ENCODE measurements around the gene WIPF2. TPM values are rescaled to one million over a fixed set of nuclear protein-coding genes. Genes with fewer than 3 reads are reported as not detected.

The WIPF2 gene
- total RNA-seq, 2 donors from 2014 or later: 25.7 to 26.4 TPM

DNA sequence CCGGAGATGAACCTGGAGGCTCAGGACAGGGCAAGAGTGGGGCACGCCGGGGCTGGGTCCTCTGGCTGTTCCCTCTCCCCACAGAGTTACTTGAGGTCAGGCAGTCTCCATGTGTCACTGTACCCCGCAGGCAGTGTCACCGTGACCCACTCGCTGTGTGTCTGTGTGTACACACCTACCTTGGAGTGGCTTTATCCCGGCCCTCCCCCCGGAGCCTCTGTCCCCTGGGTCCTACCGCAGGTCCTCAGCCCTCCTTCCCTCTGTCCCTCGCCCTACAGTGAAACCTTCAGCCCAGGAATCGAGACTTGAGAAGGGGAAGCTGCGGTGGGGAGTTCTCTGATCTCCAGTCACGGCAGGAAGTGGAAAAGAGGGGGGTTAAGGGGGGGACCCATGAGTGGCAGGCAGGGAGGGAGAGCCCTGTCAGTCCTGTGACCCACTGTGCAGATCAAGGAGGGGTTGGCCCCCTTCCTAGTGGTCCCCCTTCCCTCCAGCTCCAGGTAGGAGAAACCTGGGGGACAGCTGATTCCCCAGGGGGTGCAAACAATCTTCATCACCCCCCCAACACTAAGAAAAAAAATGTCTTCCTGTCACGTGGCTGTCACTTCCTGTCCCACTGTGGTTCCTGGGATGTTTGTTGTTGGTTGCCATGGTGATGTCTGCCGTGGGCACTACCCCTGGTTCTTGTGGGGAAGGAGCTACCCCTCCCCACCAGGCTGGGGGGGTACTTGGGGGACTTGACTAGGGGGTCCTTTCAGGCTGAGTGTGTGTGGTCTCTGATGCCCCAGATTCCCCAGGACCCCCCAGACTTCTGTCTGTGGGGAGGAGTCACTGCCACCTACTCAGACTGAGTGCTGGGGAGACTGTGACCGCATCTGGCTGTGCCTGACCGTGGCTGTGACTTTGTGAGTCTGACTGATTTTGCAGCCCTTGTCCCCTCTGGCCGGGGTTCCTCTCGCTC lies 103.5 kb downstream of the WIPF2 start:
- peaks cover 0 to 9% of the 10 kb centered on the region in 2 donors for H3K36me3 Mint-ChIP-seq
- H3K9me3 Mint-ChIP-seq: no peaks in the 10 kb centered on the region
- ATAC-seq (peak; percentile 55 to 59), DNase-seq (ENCODE audit: low spot score in 2 of 2) (peak; percentile 81 to 92)
- H3K27ac Mint-ChIP-seq: peak overlapping the region; percentile 99 to 100

DNA sequence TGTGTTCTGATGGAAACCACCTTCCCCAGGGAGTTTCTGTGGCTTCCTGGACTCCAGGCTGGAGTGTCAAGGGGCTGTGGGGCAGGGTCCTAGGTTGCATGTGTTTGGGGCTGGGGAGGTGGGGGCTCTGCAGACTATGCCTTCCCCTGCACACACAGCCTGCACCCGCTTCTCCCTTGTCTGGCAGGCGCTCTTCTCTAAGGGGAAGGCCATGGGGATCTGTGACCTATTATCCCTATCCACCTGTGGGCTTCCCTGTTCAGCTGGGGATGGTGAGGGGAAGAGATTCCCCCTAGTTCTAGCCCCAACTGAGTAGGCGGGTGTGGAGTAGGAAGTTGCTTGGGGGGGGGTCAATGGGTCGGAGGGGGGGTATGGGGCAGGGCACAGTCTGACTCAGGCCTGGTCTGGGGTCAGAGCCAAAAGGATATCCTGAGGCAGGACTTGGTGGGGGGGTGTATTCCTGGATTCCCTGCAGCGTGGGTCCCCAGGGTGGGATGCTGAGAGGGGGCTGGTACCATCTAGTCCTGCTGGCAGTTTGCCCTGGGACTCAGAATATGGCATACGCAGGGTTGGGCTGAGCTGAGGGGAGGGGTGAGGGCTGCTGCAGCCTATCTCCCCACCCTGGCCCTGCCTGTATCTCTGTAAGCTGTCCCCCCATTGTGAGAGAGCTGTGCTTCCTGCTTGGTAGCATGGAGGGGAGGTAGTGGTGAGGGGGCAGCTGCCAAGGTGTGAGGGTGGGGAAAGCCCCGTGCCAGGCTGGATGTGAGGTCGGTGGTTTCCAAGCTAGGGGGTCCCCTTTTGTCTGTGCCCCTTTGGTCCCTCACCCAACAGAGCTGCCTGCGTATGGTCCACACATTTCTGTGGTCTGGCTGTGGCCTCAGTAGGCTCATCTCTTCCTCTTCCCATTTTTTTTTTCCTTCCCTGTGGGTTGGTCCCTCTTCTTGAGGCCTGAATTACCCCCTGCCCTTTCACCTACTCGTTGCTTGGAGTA lies 104.6 kb downstream of the WIPF2 start:
- DNase-seq (ENCODE audit: low spot score in 2 of 2) (peak in 1 of 2 donors; percentile 79), ATAC-seq (peak in 1 of 2 donors; percentile 2)
- Mint-ChIP-seq H3K9me3 (no peaks in the 10 kb centered on the region), H3K27ac (peak overlapping the region; percentile 99 to 100), H3K36me3 (peaks cover 0 to 5% of the 10 kb centered on the region in 2 donors)

DNA sequence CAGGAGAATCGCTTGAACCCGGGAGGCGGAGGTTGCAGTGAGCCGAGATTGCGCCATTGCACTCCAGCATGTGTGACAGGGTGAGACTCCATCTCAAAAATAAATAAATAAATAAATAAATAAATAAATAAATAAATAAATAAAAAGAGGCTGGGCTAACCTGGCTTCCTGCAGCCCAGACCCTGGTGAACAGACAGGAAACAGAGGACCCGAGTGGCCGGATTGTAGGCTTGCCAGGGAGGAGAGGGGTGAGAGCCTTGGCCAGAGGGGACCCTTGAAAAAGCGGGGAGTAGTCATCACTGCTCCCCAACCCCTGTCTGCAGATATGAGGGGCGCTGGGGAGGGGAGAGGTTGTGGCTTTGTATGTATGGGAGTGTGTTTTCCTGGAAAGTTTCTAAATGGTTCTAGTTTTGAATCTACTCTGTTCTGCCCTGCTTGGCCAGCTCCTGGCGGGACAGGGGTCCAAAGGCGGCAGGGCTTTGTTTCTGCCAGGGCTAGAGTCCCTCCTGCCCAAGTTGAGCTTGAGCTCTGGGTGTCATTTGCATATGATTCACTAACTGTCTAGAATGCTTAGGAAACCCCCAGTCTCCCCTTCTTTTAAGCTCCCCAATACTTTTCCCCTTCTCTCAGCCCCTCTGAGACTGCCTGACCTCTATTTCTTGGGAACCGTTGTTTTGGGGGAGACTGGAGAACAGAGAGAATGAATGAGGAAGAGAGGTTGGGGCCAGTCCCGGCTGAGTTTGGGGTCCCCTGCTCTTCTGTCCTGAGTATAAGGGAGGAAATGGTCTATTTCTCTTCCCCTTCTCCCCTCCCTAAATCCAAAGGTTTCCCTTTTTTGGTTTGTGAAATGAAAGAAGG lies 106.3 kb downstream of the WIPF2 start:
- ATAC-seq: peak; percentile 23 to 28
- Mint-ChIP-seq H3K9me3 (no peaks in the 10 kb centered on the region), H3K36me3 (no peaks in the 10 kb centered on the region), H3K27ac (peak overlapping the region; percentile 99 to 100)
- peak in 1 of 2 donors; percentile 63 for DNase-seq (ENCODE audit: low spot score in 2 of 2)

DNA sequence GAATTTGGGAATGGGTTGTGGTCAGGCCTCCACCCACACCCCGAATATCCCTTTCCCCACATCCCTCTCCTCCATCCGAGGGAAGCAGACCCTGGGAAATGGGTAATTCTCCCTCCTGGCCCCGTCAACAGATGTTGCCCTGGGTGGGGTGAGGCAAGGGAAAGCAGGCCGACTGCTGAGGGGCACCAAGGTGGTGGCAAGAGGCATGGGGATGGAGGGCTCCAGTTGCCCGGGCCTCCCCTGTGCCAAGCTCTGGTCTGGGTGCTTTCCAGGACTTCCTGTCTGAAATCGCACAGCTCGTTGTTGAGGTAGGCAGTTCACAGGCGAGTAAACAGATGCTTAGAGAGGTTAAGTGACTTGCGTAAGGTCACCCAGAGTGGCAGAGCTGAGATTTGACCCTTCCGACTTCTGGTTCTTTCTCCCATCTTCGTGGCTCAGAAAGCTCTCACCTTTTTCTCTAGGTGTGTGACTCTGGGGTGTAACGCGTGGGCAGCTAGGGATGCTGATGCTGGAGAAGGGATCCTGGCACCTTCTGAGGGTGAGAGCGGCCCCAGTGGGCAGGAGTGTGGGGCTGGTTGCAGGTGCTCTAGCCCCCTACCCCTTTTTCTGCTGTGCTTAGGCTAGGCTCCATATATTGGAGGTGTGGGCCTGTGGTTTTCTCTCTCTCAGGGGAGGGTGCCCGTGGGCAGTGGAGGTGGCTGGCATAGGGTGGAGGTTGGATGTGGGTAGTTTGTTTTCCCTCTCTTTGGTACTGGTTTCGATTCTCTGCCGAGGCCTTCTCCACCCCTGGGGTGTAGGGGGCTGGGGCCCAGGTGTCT lies 107.1 kb downstream of the WIPF2 start:
- ATAC-seq (peak in 1 of 2 donors; percentile 23), DNase-seq (ENCODE audit: low spot score in 2 of 2) (peak in 1 of 2 donors; percentile 72)
- Mint-ChIP-seq H3K27ac (peak overlapping the region; percentile 92 to 99), H3K9me3 (no peaks in the 10 kb centered on the region), H3K36me3 (peaks cover 0 to 3% of the 10 kb centered on the region in 2 donors)

DNA sequence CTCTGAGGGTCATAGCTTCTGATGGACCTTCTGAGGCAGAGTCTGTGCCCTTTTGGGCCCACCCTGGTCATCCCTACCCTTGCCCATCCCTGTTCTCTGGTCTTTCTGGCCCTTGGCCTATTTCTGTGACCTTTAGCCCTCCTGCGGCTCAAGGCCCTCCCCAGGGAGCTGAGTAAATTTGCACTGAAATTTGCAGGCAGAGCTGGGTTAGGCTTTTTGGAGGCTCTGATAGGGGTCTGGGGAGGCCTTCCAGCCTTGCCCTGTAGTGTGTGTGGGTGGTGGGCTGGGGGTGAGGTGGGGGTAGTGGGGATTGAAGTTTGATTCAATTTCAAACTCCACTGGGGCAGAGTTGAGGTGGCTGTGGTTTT lies 107.7 kb downstream of the WIPF2 start:
- Mint-ChIP-seq H3K27ac (peak overlapping the region; percentile 22 to 99), H3K36me3 (peaks cover 0 to 9% of the 10 kb centered on the region in 2 donors), H3K9me3 (no peaks in the 10 kb centered on the region)
- ATAC-seq (no peak), DNase-seq (ENCODE audit: low spot score in 2 of 2) (no peak)

DNA sequence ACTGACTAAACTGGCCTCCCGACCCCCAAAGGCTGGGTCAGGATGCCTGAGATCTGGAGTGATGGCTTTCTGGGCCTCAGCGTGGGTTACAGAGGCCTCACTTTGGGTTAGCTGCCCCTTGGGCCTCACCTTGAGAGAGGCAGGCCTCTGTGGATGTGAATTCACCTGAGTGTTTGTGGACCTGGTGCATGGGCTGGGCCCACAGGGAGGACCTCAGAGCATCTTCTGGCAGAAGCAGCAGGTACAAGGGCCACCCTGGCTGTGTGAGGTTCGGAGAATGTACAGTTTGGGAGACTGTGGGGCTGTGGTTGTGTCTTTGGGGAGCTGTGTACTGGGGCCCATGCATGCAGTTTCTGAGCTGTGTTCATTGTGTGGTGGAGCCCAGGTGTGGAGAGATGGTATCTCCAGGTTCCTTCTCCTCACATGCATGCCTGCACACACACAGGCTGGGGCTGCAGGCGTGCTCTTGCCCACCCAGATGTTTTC lies 108.2 kb downstream of the WIPF2 start:
- DNase-seq (ENCODE audit: low spot score in 2 of 2) (peak in 1 of 2 donors; percentile 55), ATAC-seq (no peak)
- Mint-ChIP-seq H3K9me3 (no peaks in the 10 kb centered on the region), H3K27ac (peak overlapping the region; percentile 22 to 99), H3K36me3 (peaks cover 0 to 9% of the 10 kb centered on the region in 2 donors)

DNA sequence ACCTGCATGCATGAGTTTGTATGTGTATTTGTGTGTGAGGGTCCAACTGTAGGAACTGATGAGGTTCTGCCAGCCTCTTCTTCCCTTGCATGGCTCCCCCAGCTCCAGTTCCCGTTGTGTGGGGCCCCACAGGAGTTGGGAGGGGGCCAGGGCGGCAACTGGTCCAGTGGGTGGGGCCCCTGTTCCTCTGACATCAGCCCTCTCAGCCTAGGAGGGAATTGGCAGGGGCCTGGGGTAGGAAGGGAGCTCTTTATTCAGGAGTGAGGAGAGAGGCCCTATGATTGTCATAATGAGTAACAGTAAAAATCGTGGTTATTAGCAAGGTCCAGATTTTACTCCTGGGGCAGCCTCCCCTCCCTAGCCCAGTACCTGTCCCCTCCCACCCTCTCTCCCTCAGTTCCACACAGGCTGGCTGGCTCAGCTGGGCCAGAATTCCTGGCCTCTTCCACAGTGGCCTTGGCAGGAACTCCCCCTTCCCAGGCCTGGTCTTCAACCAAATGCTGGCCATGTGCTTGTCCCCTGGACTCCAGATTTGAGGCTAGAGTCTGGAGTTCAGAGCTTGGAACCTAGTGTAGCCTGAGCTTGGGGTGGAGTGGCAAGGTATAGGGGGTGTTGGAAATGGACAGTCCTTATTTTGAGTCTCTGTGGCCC lies 108.8 kb downstream of the WIPF2 start:
- Mint-ChIP-seq H3K9me3 (no peaks in the 10 kb centered on the region), H3K36me3 (peaks cover 0 to 15% of the 10 kb centered on the region in 2 donors), H3K27ac (peak overlapping the region; percentile 22 to 99)
- DNase-seq (ENCODE audit: low spot score in 2 of 2): no peak
- no peak for ATAC-seq

DNA sequence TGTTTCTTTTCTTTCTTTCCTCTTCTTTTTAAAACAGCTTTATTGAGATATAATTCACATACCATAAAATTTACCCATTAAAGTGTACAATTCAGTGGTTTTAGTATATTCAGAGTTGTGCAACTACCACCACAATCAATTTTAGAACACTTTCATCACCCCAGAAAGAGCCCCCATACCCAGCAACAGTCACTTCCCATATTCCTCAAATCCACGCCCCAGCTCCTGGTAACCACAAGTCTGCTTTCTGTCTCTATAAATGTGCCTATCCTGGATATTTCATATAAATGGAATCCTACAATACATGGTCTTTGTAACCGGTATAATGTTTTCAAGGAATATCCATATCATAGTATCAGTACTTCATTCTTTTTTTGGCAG lies 109.3 kb downstream of the WIPF2 start:
- Mint-ChIP-seq H3K9me3 (no peaks in the 10 kb centered on the region), H3K27ac (peak overlapping the region in 1 of 2 donors; percentile 73), H3K36me3 (peaks cover 0 to 20% of the 10 kb centered on the region in 2 donors)
- DNase-seq (ENCODE audit: low spot score in 2 of 2) (no peak), ATAC-seq (no peak)

DNA sequence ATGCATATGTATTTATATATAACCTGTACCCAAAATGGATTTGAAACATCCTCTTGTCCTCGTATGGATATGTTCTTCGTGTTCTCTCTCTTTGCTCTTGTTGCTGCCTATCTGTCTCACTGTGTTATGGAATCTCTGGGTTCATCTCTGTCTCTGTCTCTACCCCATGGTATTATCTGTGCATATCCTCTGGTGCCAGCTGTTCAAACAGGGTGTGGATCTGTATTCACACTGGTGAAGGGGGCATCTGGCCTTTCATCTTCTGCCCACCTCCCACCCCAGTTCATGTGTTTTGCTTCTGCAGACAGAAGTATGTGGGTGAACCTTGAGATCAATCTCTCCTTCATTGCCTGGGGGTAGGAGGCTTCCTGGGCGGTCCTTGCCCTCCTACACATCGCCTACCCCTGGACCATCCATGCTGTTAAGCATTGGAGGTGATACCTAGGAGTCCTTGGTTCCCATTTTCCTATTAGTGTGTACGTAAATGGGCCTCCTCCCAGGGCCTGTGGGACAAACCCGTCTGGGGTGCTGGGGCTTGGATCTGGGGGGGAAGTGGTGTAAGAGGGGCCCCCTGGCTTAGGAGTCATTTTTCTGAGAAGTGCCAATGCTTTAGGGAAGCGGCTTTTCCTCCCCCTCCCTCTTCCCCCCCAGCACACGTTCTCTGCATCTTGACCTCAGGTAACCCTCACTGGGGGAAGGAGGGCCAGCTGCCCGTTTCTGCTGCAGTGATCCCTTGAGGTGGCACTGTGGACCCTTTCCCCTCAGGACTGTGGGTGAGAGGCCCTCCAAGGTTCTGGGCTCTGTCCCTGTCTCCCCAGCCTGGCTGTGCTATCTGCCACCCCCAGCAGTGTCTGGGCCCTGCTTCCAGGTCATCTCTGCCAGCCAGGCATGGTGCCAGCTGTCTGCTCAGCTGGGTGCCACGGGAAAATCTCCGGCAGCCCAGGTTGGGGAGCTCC lies 111.0 kb downstream of the WIPF2 start:
- H3K27ac Mint-ChIP-seq: peak overlapping the region; percentile 40 to 80
- peak in 1 of 2 donors; percentile 6 for ATAC-seq
- H3K9me3 Mint-ChIP-seq: no peaks in the 10 kb centered on the region
- DNase-seq (ENCODE audit: low spot score in 2 of 2): no peak
- H3K36me3 Mint-ChIP-seq: peaks cover 0 to 20% of the 10 kb centered on the region in 2 donors

DNA sequence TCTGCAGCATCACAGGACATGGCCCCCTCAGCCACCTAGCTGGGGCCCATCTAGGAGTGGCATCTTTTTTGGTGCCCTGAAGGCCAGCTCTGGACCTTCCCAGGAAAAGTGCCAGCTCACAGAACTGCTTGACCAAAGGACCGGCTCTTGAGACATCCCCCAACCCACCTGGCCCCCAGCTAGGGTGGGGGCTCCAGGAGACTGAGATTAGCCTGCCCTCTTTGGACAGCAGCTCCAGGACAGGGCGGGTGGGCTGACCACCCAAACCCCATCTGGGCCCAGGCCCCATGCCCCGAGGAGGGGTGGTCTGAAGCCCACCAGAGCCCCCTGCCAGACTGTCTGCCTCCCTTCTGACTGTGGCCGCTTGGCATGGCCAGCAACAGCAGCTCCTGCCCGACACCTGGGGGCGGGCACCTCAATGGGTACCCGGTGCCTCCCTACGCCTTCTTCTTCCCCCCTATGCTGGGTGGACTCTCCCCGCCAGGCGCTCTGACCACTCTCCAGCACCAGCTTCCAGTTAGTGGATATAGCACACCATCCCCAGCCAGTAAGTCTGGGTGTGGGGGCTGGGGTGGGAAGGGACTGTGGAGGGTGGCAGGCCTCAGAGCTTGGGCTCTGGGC lies 111.9 kb downstream of the WIPF2 start:
- no peak for DNase-seq (ENCODE audit: low spot score in 2 of 2)
- peaks cover 0 to 20% of the 10 kb centered on the region in 2 donors for H3K36me3 Mint-ChIP-seq

DNA sequence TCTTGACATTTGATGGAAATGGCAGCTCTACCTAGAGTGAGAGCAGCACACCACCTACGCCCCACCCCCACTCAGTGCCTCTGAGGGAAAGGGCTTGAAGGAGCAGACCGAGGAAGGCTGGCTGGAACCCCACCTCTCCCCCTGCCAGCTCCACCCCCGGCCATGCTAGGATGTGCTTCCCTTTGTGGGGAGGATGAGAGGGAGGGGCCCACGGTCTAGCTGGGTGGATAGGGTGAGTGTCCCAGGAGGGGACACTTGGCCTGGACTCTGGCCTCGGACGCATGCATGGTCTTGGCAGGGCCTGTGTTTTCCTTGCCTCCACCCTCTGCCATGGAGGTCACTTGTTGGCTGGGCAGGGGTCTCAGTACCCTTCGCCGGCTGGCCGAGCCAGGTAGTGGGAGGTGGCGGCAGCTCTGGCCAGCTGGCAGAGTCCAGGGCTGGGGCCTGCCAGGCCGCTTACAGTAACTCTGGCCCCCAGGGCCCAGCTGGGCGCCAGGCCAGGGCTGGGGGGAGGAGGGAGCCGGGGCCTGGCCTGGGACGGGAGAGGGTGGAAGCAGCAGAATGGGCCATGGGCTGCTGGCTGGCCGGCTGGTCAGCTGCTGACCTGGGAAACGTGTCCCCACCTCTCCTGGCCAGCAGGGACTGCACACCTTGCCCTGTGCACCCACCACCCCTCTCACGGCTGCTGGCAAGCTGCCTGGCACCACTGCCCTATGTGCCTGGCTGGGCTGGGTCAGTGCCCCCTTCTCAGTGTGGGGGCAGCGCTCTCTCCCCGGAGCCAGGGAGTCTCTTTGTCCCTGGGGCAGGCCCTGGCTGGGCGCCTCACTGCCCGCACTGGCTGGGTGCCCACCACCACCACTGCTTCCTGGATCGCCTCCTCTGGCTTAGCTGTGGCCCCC lies 112.9 kb downstream of the WIPF2 start:
- ATAC-seq: no peak
- Mint-ChIP-seq H3K9me3 (no peaks in the 10 kb centered on the region), H3K36me3 (peaks cover 0 to 20% of the 10 kb centered on the region in 2 donors), H3K27ac (peak overlapping the region; percentile 80 to 83)
- DNase-seq (ENCODE audit: low spot score in 2 of 2): no peak

More for the DNA sequence above, 111.9 kb downstream of the WIPF2 start:
- no peak for ATAC-seq
- Mint-ChIP-seq H3K27ac (peak overlapping the region; percentile 33 to 80), H3K9me3 (no peaks in the 10 kb centered on the region)

Measured in activated naive CD4-positive, alpha-beta T cell treated with anti-CD3 and anti-CD28 coated beads, Interleukin-2, amount 50 U/mL, for 72 hours (primary cell).